Activated CD4-positive, alpha-beta T cell treated with anti-CD3 and anti-CD28 coated beads for 36 hours (primary cell): ENCODE results near the gene PYGB. TPM values are rescaled to one million over a fixed set of nuclear protein-coding genes. Genes with fewer than 3 reads are reported as not detected.

Experiments used
- ATAC-seq: fragments of 200-7000 bp; cut with Tn5 transposase; one replicate; pipeline ENCODE4 v1.10.0; 2021; ENCODE audit warnings: mild to moderate bottlenecking, moderate library complexity
- CTCF ChIA-PET: fragments of 350-600 bp; sonication (Branson Sonifier 250); formaldehyde crosslinking; loops from one replicate; lab custom pipeline; 2021; ENCODE audit warnings: antibody characterized with exemption; lab: Charles Lee
- POLR2A ChIA-PET: fragments of 350-600 bp; sonication (Branson Sonifier 250); formaldehyde crosslinking; loops from one replicate; lab custom pipeline; 2021; ENCODE audit warnings: antibody characterized with exemption, inconsistent platforms; lab: Charles Lee
- DNase-seq: peaks from one replicate; pipeline ENCODE4 v3.0.0-alpha.2; 2020
- H3K27ac Mint-ChIP-seq: one replicate; pipeline ENCODE4 v1.8.0; 2021; ENCODE audit warnings: mixed read lengths
- H3K27me3 Mint-ChIP-seq: one replicate; pipeline ENCODE4 v1.8.0; 2021; ENCODE audit warnings: mixed read lengths
- H3K36me3 Mint-ChIP-seq: one replicate; pipeline ENCODE4 v1.8.0; 2021; ENCODE audit warnings: low read depth, mixed read lengths
- H3K4me1 Mint-ChIP-seq: one replicate; pipeline ENCODE4 v1.8.0; 2021; ENCODE audit warnings: mixed read lengths
- H3K4me3 Mint-ChIP-seq: one replicate; pipeline ENCODE4 v1.8.0; 2021; ENCODE audit warnings: mild to moderate bottlenecking, moderate library complexity, mixed read lengths
- H3K9me3 Mint-ChIP-seq: one replicate; pipeline ENCODE4 v1.8.0; 2021; ENCODE audit warnings: low read depth, mixed read lengths
- intact Hi-C, 2 experiments: fragments of 100-400 bp; cut with DNase I in 1 of 2; cut with micrococcal nuclease in 1 of 2; formaldehyde crosslinking; loops; one replicate each; pipeline versions ENCODE4 v1.14.2 to v1.15.1; 2022 to 2024; cut with DNase I, micrococcal nuclease
- total RNA-seq, 2 experiments: library from RNA; stranded (reverse); gene quantifications; one replicate each; pipeline ENCODE4 v1.2.3, GENCODE V29; 2021

The PYGB gene
- total RNA-seq = 10 to 100 TPM; 18.0 to 21.1 TPM

DNA sequence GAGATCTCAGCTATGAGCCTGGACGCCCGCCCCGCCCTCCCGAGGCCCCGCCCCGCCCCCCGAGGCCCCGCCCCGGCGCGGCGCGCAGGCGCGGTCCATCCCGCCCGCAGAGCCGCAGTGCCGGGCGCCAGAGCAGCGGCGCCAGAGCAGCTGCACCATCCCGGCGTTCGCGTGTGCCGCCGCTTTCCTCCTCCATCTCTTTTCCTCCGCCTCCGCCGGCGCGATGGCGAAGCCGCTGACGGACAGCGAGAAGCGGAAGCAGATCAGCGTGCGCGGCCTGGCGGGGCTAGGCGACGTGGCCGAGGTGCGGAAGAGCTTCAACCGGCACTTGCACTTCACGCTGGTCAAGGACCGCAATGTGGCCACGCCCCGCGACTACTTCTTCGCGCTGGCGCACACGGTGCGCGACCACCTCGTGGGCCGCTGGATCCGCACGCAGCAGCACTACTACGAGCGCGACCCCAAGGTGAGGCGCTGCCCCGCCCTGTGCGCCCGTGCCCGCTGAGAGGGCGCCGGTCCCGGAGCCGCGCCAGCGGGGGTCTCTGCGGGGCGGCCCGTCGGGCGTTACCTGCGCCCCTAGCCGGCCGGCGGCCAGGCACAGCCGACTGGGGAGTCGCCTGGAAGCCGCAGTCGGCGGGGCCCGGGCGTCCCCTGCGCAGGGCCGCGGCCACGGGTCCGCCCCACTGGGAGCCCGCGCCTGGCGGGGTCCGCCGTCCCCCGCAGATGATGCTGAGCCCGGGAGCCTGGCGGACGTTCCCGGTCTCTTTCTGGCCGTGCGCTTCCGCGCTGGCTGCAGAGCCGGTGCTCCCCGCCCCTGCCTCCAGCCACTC is at the start of gene PYGB:
PYGB (plus strand) TSS at position 130 of the 830 bp plus-strand sequence; CDS start at position 224, 94 bp downstream.
- Mint-ChIP-seq H3K4me3 (peak within 1 kb of the TSS; percentile 88), H3K27me3 (peaks cover 3% of the 10 kb centered on the region), H3K36me3 (peaks cover 2% of the 10 kb centered on the region), H3K9me3 (peaks cover 4% of the 10 kb centered on the region), H3K4me1 (peaks cover 56% of the 10 kb centered on the region), H3K27ac (peak within 1 kb of the TSS; percentile 88)
- peak; percentile 87 for DNase-seq
- ChIA-PET POLR2A (no interaction called here), CTCF (interaction anchor here (0.7 to 1.8 kb wide), 5 partner anchors 12 to 254 kb away, joined by 3 to 7 read pairs (median 4); no protein-coding TSS in a partner anchor)
- ATAC-seq = peak; percentile 88
- intact Hi-C loops = loop anchor here (1.0 to 10.0 kb wide), 16 partner anchors 10 to 1891 kb away; partner anchors contain the start of genes ABHD12 (in 2 of the 2), APMAP (in 2 of the 2), ACSS1 (in 1 of the 2) and ENTPD6 (in 1 of the 2)

- ChIA-PET POLR2A (interaction anchor here (0.5 kb wide), 1 partner anchor 9 kb away, joined by 4 read pairs; no protein-coding TSS in a partner anchor), CTCF (interaction anchor here (0.7 kb wide), 1 partner anchor 18 kb away, joined by 3 read pairs; no protein-coding TSS in a partner anchor)
- ATAC-seq = no peak
- intact Hi-C loops = loop anchor here (1.0 to 5.0 kb wide), 4 partner anchors 12 to 207 kb away; partner anchors contain the start of genes ABHD12 (in 1 of the 2), APMAP (in 1 of the 2) and VSX1 (in 1 of the 2)
- no peak for DNase-seq
- no peaks in the 10 kb centered on the region for H3K9me3 Mint-ChIP-seq
- H3K4me1 Mint-ChIP-seq = peaks cover 56% of the 10 kb centered on the region
- H3K27ac Mint-ChIP-seq = no peak overlapping the region
- no peak overlapping the region for H3K4me3 Mint-ChIP-seq
- H3K36me3 Mint-ChIP-seq = peaks cover under 1% of the 10 kb centered on the region
- H3K27me3 Mint-ChIP-seq = no peaks in the 10 kb centered on the region
Measured at GRCh38 chr20:25198663-25199383, 49.1 kb upstream of the PYGB start.

DNA sequence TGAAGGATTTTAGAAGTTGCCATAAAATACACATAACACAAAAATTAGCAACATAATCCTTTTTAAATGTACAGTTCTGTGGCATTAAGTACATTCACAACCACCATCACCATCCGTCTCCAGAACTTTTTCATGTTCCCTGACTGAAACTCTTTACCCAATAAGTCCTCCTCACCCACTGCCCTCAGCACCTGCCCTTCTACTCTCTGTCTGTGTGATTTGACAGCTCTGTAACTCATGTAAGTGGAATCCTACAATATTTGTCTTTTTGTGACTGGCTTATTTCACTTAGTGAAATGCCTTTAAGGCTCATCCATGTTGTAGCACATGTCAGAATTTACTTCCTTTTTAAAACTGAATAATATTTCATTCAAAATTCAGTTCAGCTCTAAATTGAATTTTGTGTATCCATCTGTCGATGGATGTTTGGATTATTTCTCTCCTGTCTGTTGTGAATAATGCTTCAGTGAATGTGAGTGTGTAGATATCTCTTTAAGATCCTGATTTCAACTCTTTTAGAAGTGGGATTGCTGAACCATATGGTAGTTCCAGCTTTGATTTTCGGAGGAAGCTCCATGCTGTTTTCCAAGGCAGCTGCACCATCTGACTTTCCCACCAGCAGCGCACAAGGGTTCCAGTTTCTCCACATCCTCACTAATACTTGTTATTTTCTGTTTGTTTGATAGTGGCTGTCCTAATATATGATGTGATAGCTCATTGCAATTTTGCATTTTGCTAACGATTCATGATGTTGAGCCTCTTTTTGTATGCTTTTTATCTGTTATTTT is 48.2 kb upstream of the PYGB start:
- ChIA-PET CTCF (interaction anchor here (0.7 kb wide), 1 partner anchor 18 kb away, joined by 3 read pairs; no protein-coding TSS in a partner anchor), POLR2A (no interaction called here)
- intact Hi-C loops = loop anchor here (1.0 to 5.0 kb wide), 4 partner anchors 12 to 207 kb away; partner anchors contain the start of genes ABHD12 (in 1 of the 2), APMAP (in 1 of the 2) and VSX1 (in 1 of the 2)
- DNase-seq (no peak), ATAC-seq (no peak)
- Mint-ChIP-seq H3K27ac (no peak overlapping the region), H3K36me3 (peaks cover 4% of the 10 kb centered on the region), H3K27me3 (no peaks in the 10 kb centered on the region), H3K4me1 (peaks cover 56% of the 10 kb centered on the region), H3K9me3 (no peaks in the 10 kb centered on the region), H3K4me3 (no peak overlapping the region)

DNA sequence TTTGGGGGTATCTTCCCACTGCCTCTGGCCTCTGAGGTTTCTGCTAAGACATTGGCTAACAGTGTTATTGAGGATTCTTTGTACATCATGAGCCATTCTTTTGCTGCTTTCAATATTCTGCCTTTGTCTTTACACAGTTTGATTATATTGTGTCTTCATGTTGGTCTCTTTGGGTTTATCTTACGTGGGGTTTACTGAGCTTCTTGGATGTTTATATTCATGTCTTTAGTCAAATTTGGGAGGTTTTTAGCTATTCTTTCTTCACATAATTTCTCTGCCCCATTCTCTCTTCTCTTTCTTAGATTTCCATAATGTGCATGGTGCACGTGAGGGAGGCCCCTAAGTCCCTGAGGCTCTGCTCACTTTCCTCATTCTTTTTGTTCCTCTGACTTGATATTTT is 44.8 kb upstream of the PYGB start:
- intact Hi-C loops = no loop called here
- no peaks in the 10 kb centered on the region for H3K27me3 Mint-ChIP-seq
- CTCF ChIA-PET = interaction anchor here (0.6 to 2.0 kb wide), 4 partner anchors 8 to 194 kb away, joined by 3 to 6 read pairs (median 3); partner anchors contain the start of gene ENTPD6
- ATAC-seq (no peak), DNase-seq (no peak)
- no peak overlapping the region for H3K27ac Mint-ChIP-seq
- no peaks in the 10 kb centered on the region for H3K9me3 Mint-ChIP-seq
- H3K36me3 Mint-ChIP-seq = peaks cover 8% of the 10 kb centered on the region
- H3K4me3 Mint-ChIP-seq = no peak overlapping the region
- H3K4me1 Mint-ChIP-seq = peaks cover 41% of the 10 kb centered on the region
- POLR2A ChIA-PET = no interaction called here

DNA sequence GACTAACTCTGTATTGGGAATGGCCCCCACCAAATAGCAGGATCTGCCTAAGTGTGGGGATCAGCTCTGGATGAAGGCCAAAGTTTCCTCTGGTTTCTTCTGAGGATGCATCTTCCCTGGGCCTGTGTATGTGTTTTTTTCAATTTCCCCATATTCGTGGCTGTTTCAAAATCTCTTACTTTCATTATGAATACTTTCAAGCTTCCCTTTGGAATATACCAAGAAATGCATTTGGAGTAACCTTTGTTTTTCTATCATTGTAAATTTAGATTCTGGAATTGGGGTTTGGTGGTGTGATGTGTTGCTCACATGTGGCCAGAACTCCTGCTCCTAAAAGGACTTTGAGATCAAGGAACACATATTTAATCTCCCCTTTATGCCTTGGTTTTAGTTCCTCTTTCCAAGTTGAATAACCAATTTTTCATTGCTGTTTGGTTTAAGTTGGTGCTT is 44.0 kb upstream of the PYGB start:
- intact Hi-C loops = no loop called here
- Mint-ChIP-seq H3K9me3 (no peaks in the 10 kb centered on the region), H3K4me3 (no peak overlapping the region), H3K4me1 (peaks cover 36% of the 10 kb centered on the region), H3K36me3 (peaks cover 8% of the 10 kb centered on the region), H3K27me3 (no peaks in the 10 kb centered on the region), H3K27ac (no peak overlapping the region)
- DNase-seq (no peak), ATAC-seq (no peak)
- POLR2A ChIA-PET = no interaction called here
- CTCF ChIA-PET = interaction anchor here (0.8 to 2.0 kb wide), 5 partner anchors 9 to 126 kb away, joined by 3 to 6 read pairs (median 3); partner anchors contain the start of gene ENTPD6

- ChIA-PET CTCF (interaction anchor here (1.2 to 2.0 kb wide), 2 partner anchors 10 to 16 kb away, joined by 4 to 6 read pairs; partner anchors contain the start of gene ENTPD6), POLR2A (no interaction called here)
- Mint-ChIP-seq H3K36me3 (peaks cover 8% of the 10 kb centered on the region), H3K4me1 (peaks cover 29% of the 10 kb centered on the region), H3K27me3 (no peaks in the 10 kb centered on the region), H3K27ac (peak overlapping the region; percentile 12), H3K4me3 (no peak overlapping the region), H3K9me3 (no peaks in the 10 kb centered on the region)
- no peak for DNase-seq
- no peak for ATAC-seq
- intact Hi-C loops = no loop called here
Measured at GRCh38 chr20:25204550-25205276, 43.2 kb upstream of the PYGB start.

DNA sequence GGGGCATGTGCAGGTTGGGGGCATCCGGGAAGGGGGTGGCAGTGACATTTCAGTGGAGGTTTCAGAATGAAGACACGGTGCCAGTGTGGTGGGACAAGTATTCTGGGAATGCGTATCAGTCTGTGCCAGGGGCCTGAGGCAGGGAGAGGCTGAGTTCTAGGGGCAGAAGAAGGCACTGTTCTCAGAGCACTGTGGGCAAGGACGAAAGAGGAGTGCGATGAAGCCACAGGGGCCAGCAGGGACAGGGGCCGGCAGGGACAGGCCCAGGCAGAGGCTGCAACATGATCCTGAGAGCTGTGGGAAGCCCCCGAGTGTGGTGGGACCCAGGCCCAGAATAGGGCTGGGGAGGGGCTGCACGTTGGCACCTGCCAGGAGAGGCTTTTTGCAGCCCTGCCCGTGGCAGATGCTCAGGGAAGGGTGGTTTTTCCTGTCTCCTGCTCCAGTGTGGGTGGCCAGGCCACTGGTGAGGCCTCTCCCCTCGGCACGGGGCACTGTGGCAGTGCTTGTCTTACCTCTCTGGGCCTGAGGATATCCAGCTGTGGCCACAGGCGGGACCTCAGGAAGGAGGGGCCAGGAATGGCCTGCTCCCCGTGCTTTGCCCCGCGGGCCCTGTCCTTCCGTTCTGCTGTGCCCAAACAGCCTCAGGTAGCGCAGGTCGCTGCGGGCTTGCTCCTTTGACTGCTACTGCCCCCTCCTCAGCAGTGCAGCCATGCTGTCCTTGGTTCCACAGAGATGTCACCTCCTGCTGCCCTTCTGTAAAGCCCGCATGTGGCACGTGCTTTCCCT is 42.4 kb upstream of the PYGB start:
- DNase-seq = no peak
- CTCF ChIA-PET = no interaction called here
- Mint-ChIP-seq H3K9me3 (no peaks in the 10 kb centered on the region), H3K4me1 (peaks cover 25% of the 10 kb centered on the region), H3K4me3 (no peak overlapping the region), H3K36me3 (peaks cover 8% of the 10 kb centered on the region), H3K27ac (no peak overlapping the region), H3K27me3 (no peaks in the 10 kb centered on the region)
- intact Hi-C loops = no loop called here
- ATAC-seq = no peak
- POLR2A ChIA-PET = no interaction called here

DNA sequence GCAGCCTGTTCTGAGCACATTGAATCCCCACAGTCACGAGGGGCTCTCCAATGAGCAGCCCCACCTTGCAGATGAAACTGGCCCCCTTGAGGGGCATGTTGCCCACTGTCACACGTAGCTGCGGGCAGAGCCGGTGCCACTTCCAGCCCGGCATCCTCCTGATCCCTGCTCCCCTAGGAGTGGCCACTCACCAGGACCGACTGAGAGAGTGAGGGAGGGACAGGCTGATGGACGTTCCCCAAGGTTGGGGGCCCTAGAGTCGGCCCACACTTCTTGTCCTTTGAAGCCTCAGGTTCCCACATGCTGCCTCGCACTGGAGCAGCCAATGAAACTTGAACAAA is 41.9 kb upstream of the PYGB start:
- ATAC-seq (no peak), DNase-seq (no peak)
- H3K9me3 Mint-ChIP-seq = no peaks in the 10 kb centered on the region
- H3K36me3 Mint-ChIP-seq = peaks cover 8% of the 10 kb centered on the region
- intact Hi-C loops = no loop called here
- H3K27me3 Mint-ChIP-seq = no peaks in the 10 kb centered on the region
- H3K27ac Mint-ChIP-seq = no peak overlapping the region
- ChIA-PET POLR2A (no interaction called here), CTCF (interaction anchor here (0.9 kb wide), 1 partner anchor 212 kb away, joined by 3 read pairs; no protein-coding TSS in a partner anchor)
- H3K4me3 Mint-ChIP-seq = no peak overlapping the region
- H3K4me1 Mint-ChIP-seq = peaks cover 21% of the 10 kb centered on the region

DNA sequence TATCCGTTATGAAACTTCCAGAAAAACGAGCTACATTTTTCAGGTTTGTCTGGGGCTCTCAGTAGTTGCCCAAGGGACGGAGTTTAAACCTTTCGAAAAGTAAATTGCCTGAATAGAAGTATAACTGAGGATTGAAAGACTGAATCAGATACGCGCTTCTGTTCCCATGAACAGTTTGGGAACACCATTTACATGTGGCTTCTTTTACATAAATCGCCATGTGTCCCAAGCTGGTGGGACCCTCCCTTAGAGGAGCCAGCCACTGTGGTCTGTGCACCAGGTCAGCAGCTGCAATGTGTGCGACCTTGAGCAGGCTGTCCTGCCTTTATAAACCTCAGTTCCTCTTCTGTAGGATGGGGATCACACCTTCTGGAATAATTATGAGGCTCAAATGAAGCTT is 41.3 kb upstream of the PYGB start:
- CTCF ChIA-PET = interaction anchor here (0.9 kb wide), 1 partner anchor 213 kb away, joined by 3 read pairs; no protein-coding TSS in a partner anchor
- intact Hi-C loops = no loop called here
- Mint-ChIP-seq H3K27ac (no peak overlapping the region), H3K9me3 (no peaks in the 10 kb centered on the region), H3K4me1 (peaks cover 16% of the 10 kb centered on the region), H3K27me3 (no peaks in the 10 kb centered on the region), H3K36me3 (peaks cover 10% of the 10 kb centered on the region), H3K4me3 (no peak overlapping the region)
- no peak for DNase-seq
- POLR2A ChIA-PET = no interaction called here
- ATAC-seq = no peak
